IgD-negative memory B cell (primary cell): Measurements from ENCODE around the gene GRAP2. TPM values are rescaled to one million over a fixed set of nuclear protein-coding genes. Genes with fewer than 3 reads are reported as not detected.

Experiments
- H3K27ac Mint-ChIP-seq, 3 donors: one replicate each; pipeline ENCODE4 v1.8.0; 2020 to 2022; ENCODE audit warnings: mild to moderate bottlenecking in 3 of 3, mixed read lengths in 3 of 3, moderate library complexity in 1 of 3
- H3K27me3 Mint-ChIP-seq: one replicate; pipeline ENCODE4 v1.8.0; 2021; ENCODE audit warnings: mixed read lengths
- H3K36me3 Mint-ChIP-seq: one replicate; pipeline ENCODE4 v1.8.0; 2020; ENCODE audit warnings: mild to moderate bottlenecking, mixed read lengths
- H3K4me1 Mint-ChIP-seq, 3 donors: one replicate each; pipeline ENCODE4 v1.8.0; 2020 to 2022; ENCODE audit warnings: mixed read lengths in 3 of 3, mild to moderate bottlenecking in 1 of 3
- H3K4me3 Mint-ChIP-seq, 4 donors: one replicate each; pipeline ENCODE4 v1.8.0; 2020 to 2022; ENCODE audit warnings: mild to moderate bottlenecking in 4 of 4, mixed read lengths in 4 of 4, moderate library complexity in 3 of 4
- H3K9me3 Mint-ChIP-seq, 3 donors: one replicate each; pipeline ENCODE4 v1.8.0; 2020 to 2021; ENCODE audit warnings: mixed read lengths in 3 of 3, mild to moderate bottlenecking in 1 of 3
- polyA plus RNA-seq: library from polyadenylated mRNA; unstranded; fragments of 300-500 nt; fragmentation: Illumina TruSeq; gene quantifications from one replicate; pipeline ENCODE4 v1.2.3, GENCODE V29; 2021

The GRAP2 gene
- polyA plus RNA-seq, 1 donor from 2014 or later: 11.8 TPM

DNA sequence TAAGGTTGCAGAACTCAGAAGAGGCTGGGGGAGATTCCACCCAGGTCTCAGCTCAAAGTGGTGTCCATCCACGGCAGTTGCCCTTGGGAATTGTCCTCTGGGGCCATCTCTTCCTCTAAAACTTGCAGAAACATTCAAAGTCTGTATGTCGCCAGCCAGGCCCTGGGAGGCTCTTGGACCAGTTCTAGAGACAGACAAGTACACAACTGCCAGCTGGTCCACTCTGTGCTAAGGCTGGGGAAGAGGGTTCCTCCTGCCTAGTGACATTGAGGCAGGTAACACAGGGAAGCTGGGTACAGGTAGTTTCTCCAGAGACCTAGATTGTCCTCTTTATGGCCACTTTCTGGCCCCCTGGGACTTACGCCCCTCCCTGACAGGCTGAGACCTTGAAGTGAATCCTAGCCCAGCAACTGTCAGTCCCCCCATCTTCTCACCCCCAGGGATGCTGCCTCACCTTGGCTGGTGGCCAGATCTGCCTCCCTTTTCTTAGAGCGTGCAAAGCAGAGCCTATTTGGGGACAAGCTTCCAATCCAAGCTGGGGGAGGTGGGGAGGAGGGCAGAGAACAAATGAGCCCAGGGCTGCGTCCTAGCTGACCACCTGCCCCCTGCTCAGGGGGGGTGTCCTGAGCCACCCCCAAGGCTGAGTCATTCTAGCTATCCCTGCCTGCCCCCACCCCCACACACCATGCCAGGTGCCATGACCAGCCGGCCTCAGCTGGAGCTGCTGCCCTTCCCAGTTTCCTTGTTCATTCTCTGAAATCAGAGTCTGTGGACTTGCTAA is 102.2 kb downstream of the GRAP2 start:
- Mint-ChIP-seq H3K36me3 (peaks cover 1% of the 10 kb centered on the region), H3K27me3 (peaks cover 29% of the 10 kb centered on the region), H3K9me3 (no peaks in the 10 kb centered on the region), H3K27ac (no peak overlapping the region), H3K4me3 (no peak overlapping the region), H3K4me1 (no peaks in the 10 kb centered on the region)

DNA sequence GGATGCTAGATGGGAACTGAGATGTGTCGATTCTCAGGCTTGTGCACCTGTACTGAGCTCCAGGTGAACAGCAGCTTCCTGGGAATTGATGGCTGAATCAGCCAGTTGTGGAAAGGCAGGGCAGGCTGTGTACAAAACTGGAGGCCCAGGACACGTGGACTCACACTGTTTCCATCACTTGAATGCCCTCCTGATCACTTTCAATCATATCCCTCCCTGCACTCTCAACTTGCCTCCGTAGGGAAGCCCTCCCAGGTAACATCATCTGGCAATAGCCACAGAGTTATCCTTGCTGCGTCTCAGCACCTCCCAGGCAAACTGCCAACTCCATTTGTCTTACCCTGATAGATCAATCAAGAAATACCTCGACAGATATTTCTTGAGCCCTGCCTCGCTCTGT is 104.0 kb downstream of the GRAP2 start:
- Mint-ChIP-seq H3K4me1 (peaks cover 0 to 1% (median 0%) of the 10 kb centered on the region in 3 donors), H3K4me3 (no peak overlapping the region), H3K27ac (no peak overlapping the region), H3K27me3 (peaks cover 35% of the 10 kb centered on the region), H3K36me3 (no peaks in the 10 kb centered on the region), H3K9me3 (no peaks in the 10 kb centered on the region)

DNA sequence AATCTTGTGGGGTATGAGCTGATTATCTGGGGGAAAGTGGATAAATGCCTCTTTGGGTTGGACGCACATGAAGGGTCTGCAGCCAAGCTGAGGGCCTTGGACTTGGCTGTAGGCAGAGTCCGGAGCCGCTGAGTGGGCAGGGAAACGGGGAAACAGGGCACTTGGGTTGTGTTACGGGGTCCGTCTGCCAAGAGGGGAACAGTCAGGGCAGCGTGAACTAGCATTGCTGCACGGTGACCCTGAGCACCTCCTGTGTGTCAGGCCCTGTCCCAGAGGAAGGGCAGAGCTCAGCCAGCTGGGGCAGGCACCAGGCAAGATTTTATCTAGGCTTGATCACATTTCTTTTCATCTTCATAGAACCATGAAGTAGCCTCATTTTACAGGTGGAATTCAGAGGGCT is 105.8 kb downstream of the GRAP2 start:
- H3K36me3 Mint-ChIP-seq: no peaks in the 10 kb centered on the region
- peak overlapping the region in 1 of 3 donors; percentile 39 for H3K27ac Mint-ChIP-seq
- H3K4me1 Mint-ChIP-seq: peaks cover 0 to 1% (median 0%) of the 10 kb centered on the region in 3 donors
- peaks cover 42% of the 10 kb centered on the region for H3K27me3 Mint-ChIP-seq
- no peaks in the 10 kb centered on the region for H3K9me3 Mint-ChIP-seq
- no peak overlapping the region for H3K4me3 Mint-ChIP-seq

DNA sequence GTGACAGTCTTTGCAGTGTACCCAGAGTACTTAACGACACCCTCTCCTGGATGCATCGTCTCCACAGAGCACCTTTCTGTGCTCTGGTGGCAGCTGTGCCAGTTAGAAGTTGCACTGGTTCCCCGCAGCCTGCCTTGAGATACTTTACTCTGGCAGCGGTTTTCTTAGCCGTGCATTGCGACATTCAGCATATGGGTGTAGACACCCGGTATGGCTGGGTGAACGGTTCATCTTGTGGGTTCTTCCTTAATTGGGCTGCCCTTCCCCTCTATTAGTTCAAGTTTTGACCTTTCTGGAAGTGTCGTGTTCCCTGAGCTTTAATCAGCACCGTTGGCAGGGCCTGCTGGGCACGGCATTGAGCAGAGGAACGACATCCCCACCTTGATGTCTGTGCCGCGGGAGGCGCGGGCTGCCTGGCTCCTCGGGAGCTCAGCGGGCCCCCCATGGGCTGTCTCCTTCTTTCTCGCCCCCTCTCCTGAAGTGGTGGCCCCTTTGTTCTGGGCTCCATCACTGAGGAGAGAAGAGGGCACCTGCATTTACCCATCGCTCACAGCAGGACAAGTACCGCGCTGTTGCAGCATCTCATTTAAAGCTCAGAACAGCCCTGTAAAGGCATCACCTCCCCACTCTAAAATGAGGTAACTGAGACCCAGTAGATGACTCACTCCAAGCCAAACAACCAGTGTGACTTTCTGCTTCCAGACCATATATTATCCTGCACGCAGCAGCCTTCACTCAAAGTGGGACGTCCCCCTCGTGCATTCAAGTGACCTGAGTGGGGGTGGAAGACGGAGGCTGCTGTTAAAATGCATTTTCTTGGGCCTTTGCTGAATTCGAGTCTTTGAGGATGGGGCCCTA is 107.2 kb downstream of the GRAP2 start:
- H3K9me3 Mint-ChIP-seq: no peaks in the 10 kb centered on the region
- no peak overlapping the region for H3K4me3 Mint-ChIP-seq
- no peaks in the 10 kb centered on the region for H3K36me3 Mint-ChIP-seq
- peaks cover 39% of the 10 kb centered on the region for H3K27me3 Mint-ChIP-seq
- peaks cover 0 to 1% (median 0%) of the 10 kb centered on the region in 3 donors for H3K4me1 Mint-ChIP-seq
- no peak overlapping the region for H3K27ac Mint-ChIP-seq

DNA sequence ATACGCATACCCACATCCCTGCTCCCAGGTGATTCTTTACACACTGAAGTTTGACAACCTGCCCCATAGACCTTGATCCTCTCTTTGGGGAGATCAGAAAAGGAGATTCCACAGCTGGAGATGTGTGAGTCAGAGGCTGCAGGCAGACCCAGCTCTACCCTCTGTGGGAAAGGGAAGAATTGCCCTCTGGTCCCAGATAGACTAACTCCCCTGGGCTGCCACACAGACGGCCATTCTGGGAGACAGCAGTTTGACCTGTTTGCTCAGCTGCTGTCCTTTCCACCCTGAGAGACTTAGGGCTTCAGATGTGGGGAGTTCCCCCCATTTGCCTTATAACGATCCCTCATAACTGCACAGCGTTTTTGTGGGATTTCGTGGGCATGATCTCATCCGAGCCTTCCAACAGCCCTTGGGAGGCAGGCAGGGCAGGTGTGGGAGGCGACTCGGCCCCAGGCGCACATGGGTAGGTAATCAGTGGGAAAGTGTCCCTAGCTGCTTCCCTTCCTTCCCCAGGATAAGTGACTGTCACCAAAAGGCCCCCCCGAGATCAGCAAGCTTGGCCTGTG is 107.9 kb downstream of the GRAP2 start:
- H3K4me3 Mint-ChIP-seq: peak overlapping the region in 1 of 4 donors; percentile 12
- H3K9me3 Mint-ChIP-seq: no peaks in the 10 kb centered on the region
- H3K36me3 Mint-ChIP-seq: no peaks in the 10 kb centered on the region
- no peak overlapping the region for H3K27ac Mint-ChIP-seq
- H3K27me3 Mint-ChIP-seq: peaks cover 38% of the 10 kb centered on the region
- peaks cover 0 to 1% (median 0%) of the 10 kb centered on the region in 3 donors for H3K4me1 Mint-ChIP-seq

- Mint-ChIP-seq H3K9me3 (no peaks in the 10 kb centered on the region), H3K4me3 (no peak overlapping the region), H3K27me3 (peaks cover 36% of the 10 kb centered on the region)
Observed at GRCh38 chr22:40009292-40009774, 108.4 kb downstream of the GRAP2 start.

GRCh38 chr22:40009951-40010671 is 109.2 kb downstream of the GRAP2 start:
- Mint-ChIP-seq H3K9me3 (peaks cover 0 to 2% (median 0%) of the 10 kb centered on the region in 3 donors), H3K4me3 (no peak overlapping the region), H3K36me3 (no peaks in the 10 kb centered on the region), H3K27me3 (peaks cover 32% of the 10 kb centered on the region), H3K27ac (no peak overlapping the region), H3K4me1 (peaks cover 0 to 1% (median 0%) of the 10 kb centered on the region in 3 donors)

More at GRCh38 chr22:40009292-40009774, 108.4 kb downstream of the GRAP2 start:
- Mint-ChIP-seq H3K36me3 (no peaks in the 10 kb centered on the region), H3K27ac (no peak overlapping the region), H3K4me1 (peaks cover 0 to 1% (median 0%) of the 10 kb centered on the region in 3 donors)

- Mint-ChIP-seq H3K27me3 (peaks cover 34% of the 10 kb centered on the region), H3K4me1 (peaks cover 0 to 1% (median 0%) of the 10 kb centered on the region in 3 donors), H3K4me3 (no peak overlapping the region), H3K27ac (no peak overlapping the region), H3K9me3 (peaks cover 0 to 2% (median 0%) of the 10 kb centered on the region in 3 donors), H3K36me3 (no peaks in the 10 kb centered on the region)
Observed at GRCh38 chr22:40010746-40011145, 109.9 kb downstream of the GRAP2 start.

GRCh38 chr22:40014667-40015248 is 113.9 kb downstream of the GRAP2 start:
- peaks cover 0 to 2% (median 0%) of the 10 kb centered on the region in 3 donors for H3K9me3 Mint-ChIP-seq
- H3K27ac Mint-ChIP-seq: peak overlapping the region in 1 of 3 donors; percentile 12
- H3K36me3 Mint-ChIP-seq: no peaks in the 10 kb centered on the region
- no peak overlapping the region for H3K4me3 Mint-ChIP-seq
- H3K4me1 Mint-ChIP-seq: no peaks in the 10 kb centered on the region
- peaks cover 16% of the 10 kb centered on the region for H3K27me3 Mint-ChIP-seq

- Mint-ChIP-seq H3K4me1 (no peaks in the 10 kb centered on the region), H3K27ac (no peak overlapping the region), H3K36me3 (no peaks in the 10 kb centered on the region), H3K4me3 (no peak overlapping the region), H3K27me3 (peaks cover 9% of the 10 kb centered on the region), H3K9me3 (peaks cover 0 to 2% (median 0%) of the 10 kb centered on the region in 3 donors)
Observed at GRCh38 chr22:40015358-40015976, 114.6 kb downstream of the GRAP2 start.

GRCh38 chr22:40018051-40018450 is 117.2 kb downstream of the GRAP2 start:
- Mint-ChIP-seq H3K27me3 (peaks cover 3% of the 10 kb centered on the region), H3K4me3 (no peak overlapping the region), H3K36me3 (no peaks in the 10 kb centered on the region), H3K4me1 (no peaks in the 10 kb centered on the region), H3K9me3 (peaks cover 0 to 2% (median 0%) of the 10 kb centered on the region in 3 donors), H3K27ac (no peak overlapping the region)

GRCh38 chr22:40019100-40019499 is 118.2 kb downstream of the GRAP2 start:
- no peak overlapping the region for H3K27ac Mint-ChIP-seq

GRCh38 chr22:40020956-40021355 is 120.1 kb downstream of the GRAP2 start:
- Mint-ChIP-seq H3K4me1 (peaks cover 2 to 5% (median 3%) of the 10 kb centered on the region in 3 donors), H3K36me3 (no peaks in the 10 kb centered on the region), H3K4me3 (no peak overlapping the region), H3K27me3 (peaks cover 6% of the 10 kb centered on the region), H3K9me3 (no peaks in the 10 kb centered on the region), H3K27ac (no peak overlapping the region)

More at GRCh38 chr22:40019100-40019499, 118.2 kb downstream of the GRAP2 start:
- peaks cover 0 to 2% (median 0%) of the 10 kb centered on the region in 3 donors for H3K9me3 Mint-ChIP-seq
- no peaks in the 10 kb centered on the region for H3K36me3 Mint-ChIP-seq
- peaks cover 8% of the 10 kb centered on the region for H3K27me3 Mint-ChIP-seq
- no peak overlapping the region for H3K4me3 Mint-ChIP-seq
- H3K4me1 Mint-ChIP-seq: no peaks in the 10 kb centered on the region
